Measurements from ENCODE around the gene ASCC2.

DNA sequence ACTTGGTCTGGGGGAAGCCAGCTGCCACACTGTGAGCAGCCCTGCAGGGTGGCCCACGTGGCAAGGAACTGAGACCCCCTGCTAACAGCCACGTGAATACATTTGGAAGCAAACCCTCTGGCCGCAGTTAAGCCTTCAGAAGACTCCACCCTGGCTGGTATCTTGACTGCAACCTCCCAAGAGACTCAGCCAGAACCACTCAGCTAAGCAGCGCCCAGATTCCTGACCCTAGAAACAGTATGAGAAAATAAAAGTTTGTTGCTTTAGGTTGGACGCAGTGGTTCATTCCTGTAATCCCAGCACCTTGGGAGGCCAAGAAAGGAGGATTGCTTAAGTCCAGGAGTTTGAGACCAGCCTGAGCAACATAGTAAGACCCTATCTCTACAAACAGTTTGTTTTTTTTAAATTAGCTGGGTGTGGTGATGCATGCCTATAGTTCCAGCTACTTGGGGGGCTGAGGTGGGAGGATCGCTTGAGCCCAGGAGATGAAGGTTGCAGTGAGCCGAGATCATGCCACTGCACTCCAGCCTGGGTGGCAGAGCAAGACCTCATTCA, 79.9 kb downstream of the ASCC2 start:
- TF ChIP-seq, protein P1, sequence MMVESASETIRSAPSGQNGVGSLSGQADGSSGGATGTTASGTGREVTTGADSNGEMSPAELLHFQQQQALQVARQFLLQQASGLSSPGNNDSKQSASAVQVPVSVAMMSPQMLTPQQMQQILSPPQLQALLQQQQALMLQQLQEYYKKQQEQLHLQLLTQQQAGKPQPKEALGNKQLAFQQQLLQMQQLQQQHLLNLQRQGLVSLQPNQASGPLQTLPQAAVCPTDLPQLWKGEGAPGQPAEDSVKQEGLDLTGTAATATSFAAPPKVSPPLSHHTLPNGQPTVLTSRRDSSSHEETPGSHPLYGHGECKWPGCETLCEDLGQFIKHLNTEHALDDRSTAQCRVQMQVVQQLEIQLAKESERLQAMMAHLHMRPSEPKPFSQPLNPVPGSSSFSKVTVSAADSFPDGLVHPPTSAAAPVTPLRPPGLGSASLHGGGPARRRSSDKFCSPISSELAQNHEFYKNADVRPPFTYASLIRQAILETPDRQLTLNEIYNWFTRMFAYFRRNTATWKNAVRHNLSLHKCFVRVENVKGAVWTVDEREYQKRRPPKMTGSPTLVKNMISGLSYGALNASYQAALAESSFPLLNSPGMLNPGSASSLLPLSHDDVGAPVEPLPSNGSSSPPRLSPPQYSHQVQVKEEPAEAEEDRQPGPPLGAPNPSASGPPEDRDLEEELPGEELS (CRISPR knock-in tag; IDR thresholded peaks at IDR 0.05): no peak
- TF ChIP-seq, protein P2, sequence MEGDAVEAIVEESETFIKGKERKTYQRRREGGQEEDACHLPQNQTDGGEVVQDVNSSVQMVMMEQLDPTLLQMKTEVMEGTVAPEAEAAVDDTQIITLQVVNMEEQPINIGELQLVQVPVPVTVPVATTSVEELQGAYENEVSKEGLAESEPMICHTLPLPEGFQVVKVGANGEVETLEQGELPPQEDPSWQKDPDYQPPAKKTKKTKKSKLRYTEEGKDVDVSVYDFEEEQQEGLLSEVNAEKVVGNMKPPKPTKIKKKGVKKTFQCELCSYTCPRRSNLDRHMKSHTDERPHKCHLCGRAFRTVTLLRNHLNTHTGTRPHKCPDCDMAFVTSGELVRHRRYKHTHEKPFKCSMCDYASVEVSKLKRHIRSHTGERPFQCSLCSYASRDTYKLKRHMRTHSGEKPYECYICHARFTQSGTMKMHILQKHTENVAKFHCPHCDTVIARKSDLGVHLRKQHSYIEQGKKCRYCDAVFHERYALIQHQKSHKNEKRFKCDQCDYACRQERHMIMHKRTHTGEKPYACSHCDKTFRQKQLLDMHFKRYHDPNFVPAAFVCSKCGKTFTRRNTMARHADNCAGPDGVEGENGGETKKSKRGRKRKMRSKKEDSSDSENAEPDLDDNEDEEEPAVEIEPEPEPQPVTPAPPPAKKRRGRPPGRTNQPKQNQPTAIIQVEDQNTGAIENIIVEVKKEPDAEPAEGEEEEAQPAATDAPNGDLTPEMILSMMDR (IDR thresholded peaks at IDR 0.05): no peak
- TF ChIP-seq NFE2L1 (CRISPR knock-in tag; IDR thresholded peaks at IDR 0.05): no peak
- no peak for TF ChIP-seq NR1H2 (CRISPR knock-in tag; IDR thresholded peaks at IDR 0.05)

Data from WTC11 (cell line).